ENCODE results near the gene ARHGDIG. TPM values are rescaled to one million over a fixed set of nuclear protein-coding genes. Genes with fewer than 3 reads are reported as not detected.

The ARHGDIG gene
- total RNA-seq, 1 experiment from 2014 or later = 5.9 TPM

DNA sequence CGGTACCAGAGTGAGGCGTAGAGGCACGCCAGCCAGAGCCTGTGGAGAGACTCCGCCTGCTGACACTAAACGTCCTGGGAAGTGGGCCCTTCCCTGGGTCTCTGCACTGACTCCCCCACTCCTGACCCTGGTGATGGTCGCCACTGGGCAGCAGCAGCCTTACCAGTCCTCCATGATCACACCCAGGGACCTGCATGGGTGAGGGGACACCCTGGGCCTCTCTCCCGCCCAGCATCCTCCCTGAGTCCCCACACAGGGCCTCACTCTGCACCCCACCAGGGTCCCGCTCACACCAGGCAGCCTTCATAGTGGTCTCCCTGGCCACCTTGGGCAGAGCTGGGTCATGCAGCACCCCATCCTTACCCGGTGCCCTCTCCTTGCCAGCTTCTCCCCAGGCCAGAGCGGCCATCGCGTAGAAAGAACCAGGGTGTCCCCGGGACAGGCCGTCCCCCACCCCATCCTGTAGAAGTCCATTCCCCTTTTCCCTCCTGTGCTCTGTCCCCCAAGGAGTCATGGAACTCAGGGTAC lies 15.3 kb upstream of the ARHGDIG start:
- H3K14ac ChIP-seq (ENCODE audit: insufficient read depth, low read length) = no peak overlapping the region
- no peaks in the 10 kb centered on the region for H3K27me3 ChIP-seq (ENCODE audit: insufficient read depth, low read length)
- H2AK5ac ChIP-seq (ENCODE audit: insufficient read length, low read length) = no peak overlapping the region
- peaks cover 8 to 36% (median 17%) of the 10 kb centered on the region in 3 experiments; a peak in 6 of 7 replicates for H3K36me3 Mint-ChIP-seq (ENCODE audit: insufficient read depth in 1 of 3, low read depth in 3 of 3)
- H3K56ac ChIP-seq (ENCODE audit: insufficient read length, low read depth, low read length) = no peak overlapping the region
- no peak overlapping the region for H3K9ac ChIP-seq (ENCODE audit: extremely low read depth, insufficient read length, low read length)
- no peaks in the 10 kb centered on the region for H4K20me1 ChIP-seq (ENCODE audit: control insufficient read depth, insufficient read depth, insufficient read length)
- H3K79me2 ChIP-seq (ENCODE audit: insufficient read depth, low read length) = no peaks in the 10 kb centered on the region
- H3K9me3 ChIP-seq (ENCODE audit: control insufficient read depth, low read depth, low read length) = no peaks in the 10 kb centered on the region
- no peak overlapping the region for H2AFZ ChIP-seq (ENCODE audit: low read length)
- H3K18ac ChIP-seq (ENCODE audit: insufficient read length, low read depth, low read length) = no peak overlapping the region
- H3K4me3 Mint-ChIP-seq = no peak overlapping the region
- no peaks in the 10 kb centered on the region for H3K4me1 ChIP-seq (ENCODE audit: insufficient read depth, low read length)
- no peaks in the 10 kb centered on the region for H3K23me2 ChIP-seq (ENCODE audit: insufficient read length, low read depth, low read length, poor library complexity, severe bottlenecking)
- no peaks in the 10 kb centered on the region for H3K79me1 ChIP-seq (ENCODE audit: insufficient read depth, low read depth, low read length, poor library complexity, severe bottlenecking)
- no peak overlapping the region for H2BK120ac ChIP-seq (ENCODE audit: low read depth, low read length, poor library complexity, severe bottlenecking)
- no peak overlapping the region for H4K8ac ChIP-seq (replicated peaks; ENCODE audit: insufficient read length, low read depth, low read length)
- no peaks in the 10 kb centered on the region for H3K9me3 Mint-ChIP-seq
- no peak overlapping the region for H3K27ac Mint-ChIP-seq
- H2BK12ac ChIP-seq (ENCODE audit: insufficient read length, low read depth, low read length) = no peak overlapping the region
- no peak overlapping the region for H2BK20ac ChIP-seq (ENCODE audit: low read depth, low read length, poor library complexity, severe bottlenecking)
- H3T11ph ChIP-seq (ENCODE audit: low read length) = no peak overlapping the region
- H3K23ac ChIP-seq (ENCODE audit: insufficient read length, low read depth, low read length) = no peak overlapping the region
- H2BK15ac ChIP-seq (ENCODE audit: low read depth, low read length) = no peak overlapping the region
- no peak overlapping the region for H3K4ac ChIP-seq (ENCODE audit: low read depth, low read length)
- no peak overlapping the region for H3K27ac ChIP-seq (ENCODE audit: insufficient read length, low read depth, low read length)
- peaks cover 0 to 6% of the 10 kb centered on the region in 2 experiments; a peak in 1 of 4 replicates for H3K4me1 Mint-ChIP-seq
- no peak overlapping the region for H4K91ac ChIP-seq (ENCODE audit: insufficient read length, low read depth, low read length)
- no CpG with 5 or more reads among the region's 14 CpGs for whole genome bisulfite sequencing (ENCODE audit: extremely low coverage, insufficient read length, low lambda C conversion rate)
- TF ChIP-seq, protein P1, sequence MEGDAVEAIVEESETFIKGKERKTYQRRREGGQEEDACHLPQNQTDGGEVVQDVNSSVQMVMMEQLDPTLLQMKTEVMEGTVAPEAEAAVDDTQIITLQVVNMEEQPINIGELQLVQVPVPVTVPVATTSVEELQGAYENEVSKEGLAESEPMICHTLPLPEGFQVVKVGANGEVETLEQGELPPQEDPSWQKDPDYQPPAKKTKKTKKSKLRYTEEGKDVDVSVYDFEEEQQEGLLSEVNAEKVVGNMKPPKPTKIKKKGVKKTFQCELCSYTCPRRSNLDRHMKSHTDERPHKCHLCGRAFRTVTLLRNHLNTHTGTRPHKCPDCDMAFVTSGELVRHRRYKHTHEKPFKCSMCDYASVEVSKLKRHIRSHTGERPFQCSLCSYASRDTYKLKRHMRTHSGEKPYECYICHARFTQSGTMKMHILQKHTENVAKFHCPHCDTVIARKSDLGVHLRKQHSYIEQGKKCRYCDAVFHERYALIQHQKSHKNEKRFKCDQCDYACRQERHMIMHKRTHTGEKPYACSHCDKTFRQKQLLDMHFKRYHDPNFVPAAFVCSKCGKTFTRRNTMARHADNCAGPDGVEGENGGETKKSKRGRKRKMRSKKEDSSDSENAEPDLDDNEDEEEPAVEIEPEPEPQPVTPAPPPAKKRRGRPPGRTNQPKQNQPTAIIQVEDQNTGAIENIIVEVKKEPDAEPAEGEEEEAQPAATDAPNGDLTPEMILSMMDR (conservative IDR thresholded peaks at IDR 0.05) = no peak
- no peak overlapping the region for H3K4me2 ChIP-seq (ENCODE audit: insufficient read depth, insufficient read length, low read length)
- H3K27me3 Mint-ChIP-seq (ENCODE audit: low read depth) = no peaks in the 10 kb centered on the region
- no peak overlapping the region for H2BK5ac ChIP-seq (ENCODE audit: insufficient read length, low read length)
- H4K5ac ChIP-seq (ENCODE audit: insufficient read length, low read depth, low read length) = no peak overlapping the region
- no peak for DNase-seq

All from H9 (cell line).